Tibial artery (tissue), 4 donors: ENCODE results near the gene LPAR6.

Source experiments
- DNase-seq, 2 donors: peaks; one replicate each; pipeline ENCODE4 v3.0.0-alpha.2; 2019
- H3K27ac ChIP-seq, 2 donors: fragments of 200-600 bp; sonication (generic) in 1 of 2; 1 replicate in 1 of 2; 2 replicates in 1 of 2; pipeline ENCODE4 v1.5.1; 2018 to 2019; ENCODE audit warnings: mild to moderate bottlenecking in 1 of 2
- H3K27me3 ChIP-seq, 2 donors: fragments of 200-600 bp; sonication (generic) in 1 of 2; one replicate each; pipeline versions ENCODE4 v1.5.1 to v1.6.0; 2016 to 2019
- H3K36me3 ChIP-seq, 3 donors: fragments of 200-600 bp; sonication (generic) in 2 of 3; one replicate each; pipeline ENCODE4 v1.5.1; 2016 to 2019; ENCODE audit warnings: mild to moderate bottlenecking in 2 of 3
- H3K4me1 ChIP-seq, 4 donors: fragments of 200-600 bp; sonication (generic) in 2 of 4; 1 replicate in 3 of 4; 2 replicates in 1 of 4; pipeline ENCODE4 v1.5.1; 2016 to 2019
- H3K4me3 ChIP-seq, 2 donors: fragments of 200-600 bp; sonication (generic) in 1 of 2; 1 replicate in 1 of 2; 2 replicates in 1 of 2; pipeline ENCODE4 v1.5.1; 2018 to 2019; ENCODE audit warnings: mild to moderate bottlenecking in 2 of 2
- H3K9me3 ChIP-seq, 3 donors: fragments of 200-600 bp; sonication (generic) in 1 of 3; one replicate each; pipeline ENCODE4 v1.5.1; 2016 to 2019
- intact Hi-C: fragments of 100-400 bp; cut with DNase I; formaldehyde crosslinking; loops from one replicate; pipeline ENCODE4 v1.15.0; 2023; ENCODE audit warnings: low total_unique reads
- TF ChIP-seq, protein P1 (sequence below), 2 experiments: fragments of 200-600 bp in 1 of 2; fragments of 450-650 bp in 1 of 2; IDR thresholded peaks; one replicate each; pipeline ENCODE4 v1.5.1; 2017 to 2019; ENCODE audit warnings: antibody characterized with exemption in 2 of 2, mild to moderate bottlenecking in 1 of 2, moderate library complexity in 1 of 2

The LPAR6 gene

DNA sequence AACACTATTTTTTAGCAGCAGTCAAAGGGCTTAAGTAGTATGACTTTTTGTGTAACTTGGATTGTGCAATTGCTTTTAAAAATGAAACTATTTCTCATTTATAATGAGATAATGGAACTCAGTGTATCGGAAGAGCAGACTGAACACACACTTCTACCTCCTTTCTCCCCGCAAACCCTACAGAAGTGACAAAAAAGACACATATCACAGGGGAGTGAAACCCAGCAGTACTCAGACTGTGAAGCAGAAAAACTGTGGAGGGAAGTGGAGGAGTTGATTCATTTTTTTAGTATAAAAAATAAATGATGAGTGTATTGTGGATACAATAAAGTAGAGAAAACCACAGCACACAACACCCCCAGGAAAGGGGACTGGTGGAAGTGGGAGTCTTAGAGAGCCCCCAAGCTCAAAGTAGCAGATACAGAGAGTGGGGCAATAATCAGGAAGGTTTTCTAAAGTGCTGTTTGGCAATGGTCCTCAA lies 9.7 kb downstream of the LPAR6 start:
- Histone ChIP-seq H3K4me3 (peak overlapping the region; percentile 11 to 22), H3K4me1 (peaks cover 0 to 73% (median 32%) of the 10 kb centered on the region in 4 donors), H3K36me3 (no peaks in the 10 kb centered on the region), H3K27me3 (no peaks in the 10 kb centered on the region), H3K27ac (peak overlapping the region; percentile 60 to 76), H3K9me3 (no peaks in the 10 kb centered on the region)
- TF ChIP-seq, protein P1, sequence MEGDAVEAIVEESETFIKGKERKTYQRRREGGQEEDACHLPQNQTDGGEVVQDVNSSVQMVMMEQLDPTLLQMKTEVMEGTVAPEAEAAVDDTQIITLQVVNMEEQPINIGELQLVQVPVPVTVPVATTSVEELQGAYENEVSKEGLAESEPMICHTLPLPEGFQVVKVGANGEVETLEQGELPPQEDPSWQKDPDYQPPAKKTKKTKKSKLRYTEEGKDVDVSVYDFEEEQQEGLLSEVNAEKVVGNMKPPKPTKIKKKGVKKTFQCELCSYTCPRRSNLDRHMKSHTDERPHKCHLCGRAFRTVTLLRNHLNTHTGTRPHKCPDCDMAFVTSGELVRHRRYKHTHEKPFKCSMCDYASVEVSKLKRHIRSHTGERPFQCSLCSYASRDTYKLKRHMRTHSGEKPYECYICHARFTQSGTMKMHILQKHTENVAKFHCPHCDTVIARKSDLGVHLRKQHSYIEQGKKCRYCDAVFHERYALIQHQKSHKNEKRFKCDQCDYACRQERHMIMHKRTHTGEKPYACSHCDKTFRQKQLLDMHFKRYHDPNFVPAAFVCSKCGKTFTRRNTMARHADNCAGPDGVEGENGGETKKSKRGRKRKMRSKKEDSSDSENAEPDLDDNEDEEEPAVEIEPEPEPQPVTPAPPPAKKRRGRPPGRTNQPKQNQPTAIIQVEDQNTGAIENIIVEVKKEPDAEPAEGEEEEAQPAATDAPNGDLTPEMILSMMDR (IDR thresholded peaks at IDR 0.05) = no peak
- DNase-seq = no peak
- intact Hi-C loops = no loop called here

DNA sequence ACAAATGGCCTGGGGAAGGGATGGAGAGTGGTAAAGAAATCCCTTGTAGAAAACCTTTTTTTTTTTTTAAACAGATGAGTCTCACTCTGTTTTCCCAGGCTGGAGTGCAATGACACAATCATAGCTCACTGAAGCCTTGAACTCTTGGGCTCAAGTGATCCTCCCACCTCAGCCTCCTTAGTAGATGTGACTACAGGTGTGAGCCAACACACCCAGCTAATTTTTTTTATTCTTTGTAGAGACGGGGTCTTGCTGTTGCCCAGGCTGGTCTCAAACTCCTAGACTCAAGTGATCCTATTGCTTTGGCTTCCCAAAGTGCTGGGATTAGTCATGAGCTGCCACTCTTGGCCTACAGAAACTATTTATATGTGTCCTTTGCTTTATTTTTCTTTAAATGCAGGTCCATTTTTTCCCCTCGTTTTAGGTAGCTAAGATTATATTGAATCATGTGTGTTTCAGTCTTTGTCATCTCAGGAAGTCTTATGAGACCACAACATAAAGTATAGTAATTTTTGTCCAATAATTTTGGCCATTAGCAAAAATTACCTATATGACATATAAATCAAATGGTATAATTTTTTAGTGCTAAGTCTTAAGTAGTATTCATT lies 10.5 kb downstream of the LPAR6 start:
- Histone ChIP-seq H3K9me3 (no peaks in the 10 kb centered on the region), H3K36me3 (no peaks in the 10 kb centered on the region), H3K27me3 (no peaks in the 10 kb centered on the region), H3K4me3 (no peak overlapping the region), H3K4me1 (peaks cover 0 to 79% (median 37%) of the 10 kb centered on the region in 4 donors), H3K27ac (peak overlapping the region; percentile 60 to 76)
- intact Hi-C loops = no loop called here
- no peak for DNase-seq
- TF ChIP-seq, protein P1 (IDR thresholded peaks at IDR 0.05) = no peak

DNA sequence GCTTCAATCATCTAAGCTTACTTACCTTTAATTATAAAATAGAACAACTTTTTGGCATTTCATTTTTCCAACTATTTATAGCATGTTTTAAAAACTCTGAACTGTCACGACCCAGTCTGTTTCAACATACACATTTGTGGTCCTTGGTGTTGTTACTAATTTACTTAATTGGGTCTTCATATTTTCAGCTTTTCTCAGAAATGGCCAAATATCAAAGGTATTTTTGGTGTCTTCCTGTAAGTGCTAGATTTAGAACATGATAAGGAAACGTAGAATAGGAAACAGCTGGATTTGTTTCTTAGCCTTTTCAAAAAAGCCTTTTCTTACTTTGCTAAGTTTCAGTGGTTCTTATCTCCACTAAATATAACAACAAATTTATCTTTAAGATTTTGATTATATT lies 11.4 kb downstream of the LPAR6 start:
- Histone ChIP-seq H3K9me3 (no peaks in the 10 kb centered on the region), H3K36me3 (no peaks in the 10 kb centered on the region), H3K27me3 (no peaks in the 10 kb centered on the region), H3K4me1 (peaks cover 0 to 79% (median 36%) of the 10 kb centered on the region in 4 donors), H3K4me3 (no peak overlapping the region), H3K27ac (peak overlapping the region; percentile 61 to 66)
- intact Hi-C loops = no loop called here
- DNase-seq = no peak
- TF ChIP-seq, protein P1 (IDR thresholded peaks at IDR 0.05) = no peak

DNA sequence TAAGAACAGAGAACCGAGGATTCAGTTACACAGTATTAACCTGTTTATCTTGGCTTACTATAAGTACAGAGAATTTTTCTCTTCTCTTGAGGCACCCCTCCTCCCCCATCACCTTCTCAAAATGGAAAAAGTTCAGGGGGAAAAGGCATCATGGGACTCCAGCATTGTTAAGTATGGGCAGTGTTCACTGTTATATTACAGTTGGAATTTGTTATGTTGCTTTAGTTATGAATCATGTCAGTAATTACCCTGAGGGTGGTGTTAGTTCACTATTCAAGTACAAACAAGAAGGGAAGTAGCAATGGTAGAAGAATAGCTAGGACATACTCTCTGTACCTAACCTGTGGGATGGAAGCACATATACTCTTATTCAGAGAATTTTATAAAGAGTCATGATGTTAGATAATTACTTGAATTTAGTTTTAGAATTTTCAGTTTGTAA lies 12.0 kb downstream of the LPAR6 start:
- Histone ChIP-seq H3K4me1 (peaks cover 0 to 78% (median 35%) of the 10 kb centered on the region in 4 donors), H3K27me3 (no peaks in the 10 kb centered on the region), H3K36me3 (no peaks in the 10 kb centered on the region), H3K4me3 (no peak overlapping the region), H3K27ac (peak overlapping the region; percentile 61 to 66), H3K9me3 (no peaks in the 10 kb centered on the region)
- TF ChIP-seq, protein P1 (IDR thresholded peaks at IDR 0.05) = peak in 1 of 2 experiments; percentile 8
- intact Hi-C loops = no loop called here
- DNase-seq = no peak

DNA sequence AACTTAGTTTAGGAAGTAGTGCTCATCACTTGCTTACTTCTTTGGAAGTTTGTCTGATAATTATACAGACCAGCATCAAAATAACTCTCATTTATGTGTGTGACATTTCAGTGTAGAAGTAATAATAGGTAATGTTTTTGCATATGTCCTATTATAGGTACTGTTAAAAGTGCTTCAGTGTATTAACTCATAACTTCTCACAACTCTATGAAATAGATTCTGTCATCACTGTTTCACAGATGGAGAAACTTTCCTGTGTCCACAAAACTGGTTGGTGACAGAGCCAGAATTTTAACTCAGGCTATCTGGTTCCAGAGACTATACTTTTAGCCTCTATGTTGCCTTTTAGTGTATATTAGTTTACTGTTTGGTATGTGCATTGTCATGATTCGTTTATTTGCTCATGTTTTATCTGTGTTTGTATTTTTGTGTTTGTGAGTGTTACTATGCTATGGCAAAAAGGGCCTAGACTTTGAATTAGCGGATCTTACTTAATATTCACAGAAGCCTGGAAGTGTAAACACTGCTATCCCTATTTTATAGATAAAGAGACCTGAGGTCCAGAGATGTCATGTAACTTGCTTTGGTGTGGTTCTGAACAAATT lies 12.7 kb downstream of the LPAR6 start:
- peaks cover 0 to 71% (median 35%) of the 10 kb centered on the region in 4 donors for H3K4me1 ChIP-seq
- TF ChIP-seq, protein P1 (IDR thresholded peaks at IDR 0.05) = no peak
- intact Hi-C loops = no loop called here

More for the DNA sequence above, 12.7 kb downstream of the LPAR6 start:
- no peaks in the 10 kb centered on the region for H3K9me3 ChIP-seq
- no peak for DNase-seq
- no peaks in the 10 kb centered on the region for H3K36me3 ChIP-seq
- H3K27ac ChIP-seq = peak overlapping the region; percentile 61 to 66
- no peak overlapping the region for H3K4me3 ChIP-seq
- no peaks in the 10 kb centered on the region for H3K27me3 ChIP-seq
